Activated T-cell treated with anti-CD3 and anti-CD28 coated beads for 1 hour (primary cell): ENCODE measurements around the gene TNS1.

Experiments
- DNase-seq: peaks from one replicate; pipeline ENCODE4 v3.0.0-alpha.2; 2020; ENCODE audit warnings: low read depth

Gene TNS1

GRCh38 chr2:218015586-218016521 is 13.1 kb upstream of the TNS1 start:
- DNase-seq, result no peak

- no peak for DNase-seq
These were observed 12.2 kb upstream of the TNS1 start for GRCh38 chr2:218014706-218015585.

- no peak for DNase-seq
These were observed 10.5 kb upstream of the TNS1 start for GRCh38 chr2:218013289-218013688.

GRCh38 chr2:218012284-218012683 is 9.5 kb upstream of the TNS1 start:
- no peak for DNase-seq

GRCh38 chr2:218011653-218012040 is 8.9 kb upstream of the TNS1 start:
- DNase-seq, result no peak

- no peak for DNase-seq
These were observed 8.3 kb upstream of the TNS1 start for GRCh38 chr2:218010984-218011652.

GRCh38 chr2:218010140-218010983 is 7.6 kb upstream of the TNS1 start:
- no peak for DNase-seq

GRCh38 chr2:218009765-218010139 is 7.0 kb upstream of the TNS1 start:
- DNase-seq, result no peak

GRCh38 chr2:218009231-218009630 is 6.4 kb upstream of the TNS1 start:
- no peak for DNase-seq

- DNase-seq, result no peak
These were observed 5.6 kb upstream of the TNS1 start for GRCh38 chr2:218008060-218009040.

- no peak for DNase-seq
These were observed 3.9 kb upstream of the TNS1 start for GRCh38 chr2:218006741-218007140.

- DNase-seq, result no peak
These were observed 2.7 kb upstream of the TNS1 start for GRCh38 chr2:218005486-218005885.

- DNase-seq, result no peak
These were observed 2.2 kb upstream of the TNS1 start for GRCh38 chr2:218005028-218005427.

GRCh38 chr2:218003981-218004419 is 1.2 kb upstream of the TNS1 start:
- DNase-seq, result no peak

- DNase-seq, result no peak
These were observed 618 bp upstream of the TNS1 start for GRCh38 chr2:218003281-218003944.

GRCh38 chr2:218002143-218002844 is 501 bp downstream of the TNS1 start:
- no peak for DNase-seq

GRCh38 chr2:218001629-218002028 is 1.2 kb downstream of the TNS1 start:
- no peak for DNase-seq

GRCh38 chr2:218000136-218000535 is 2.7 kb downstream of the TNS1 start:
- DNase-seq, result no peak

- DNase-seq, result no peak
These were observed 3.2 kb downstream of the TNS1 start for GRCh38 chr2:217999595-217999959.
